PC-3 (cell line): ENCODE data around the gene CHURC1. TPM values are rescaled to one million over a fixed set of nuclear protein-coding genes. Genes with fewer than 3 reads are reported as not detected.

Experiments
- ATAC-seq: fragments of 200-7000 bp; cut with Tn5 transposase; 2 replicates; pipeline ENCODE4 v1.9.1; 2020; ENCODE audit warnings: mild to moderate bottlenecking, moderate library complexity
- BruUV-seq: library from RNA; stranded (reverse); fragments of 400-500 nt; replicated peaks from 2 replicates; lab custom pipeline; 2021; lab: Mats Ljungman, UMichigan
- CTCF ChIA-PET: fragments of 300-600 bp; sonication (Branson Sonifier 250); formaldehyde crosslinking; loops from one replicate; lab custom pipeline; 2022; ENCODE audit warnings: antibody characterized with exemption; lab: Charles Lee
- POLR2A ChIA-PET: fragments of 300-600 bp; sonication (Branson Sonifier 250); formaldehyde crosslinking; loops from one replicate; lab custom pipeline; 2022; ENCODE audit warnings: antibody characterized with exemption; ENCODE audit not compliant: unreplicated experiment; lab: Charles Lee
- DNase-seq: peaks from one replicate; pipeline ENCODE4 v3.0.0-alpha.2; 2015
- H2AFZ ChIP-seq: fragments of 300-600 bp; sonication (generic); 2 replicates; pipeline ENCODE4 v1.6.0; 2016; ENCODE audit warnings: antibody characterized with exemption, low read length
- H3F3A ChIP-seq: fragments of 300-600 bp; sonication (generic); one replicate; pipeline ENCODE4 v1.6.0; 2017; ENCODE audit warnings: antibody characterized with exemption, low read length, control low read depth, mild to moderate bottlenecking; ENCODE audit not compliant: unreplicated experiment
- H3K27ac ChIP-seq: fragments of 300-600 bp; sonication (generic); 2 replicates; pipeline ENCODE4 v1.5.1; 2016; ENCODE audit warnings: mild to moderate bottlenecking, low read length
- H3K27me3 ChIP-seq: fragments of 300-600 bp; sonication (generic); 2 replicates; pipeline ENCODE4 v1.6.1; 2016; ENCODE audit warnings: low read length, mixed read lengths
- H3K36me3 ChIP-seq: fragments of 300-600 bp; sonication (generic); 2 replicates; pipeline ENCODE4 v1.6.1; 2016; ENCODE audit warnings: low read depth, mixed run types, low read length, mixed read lengths
- H3K4me1 ChIP-seq: fragments of 300-600 bp; sonication (generic); 2 replicates; pipeline ENCODE4 v1.5.1; 2016; ENCODE audit warnings: low read length; ENCODE audit not compliant: insufficient read depth
- H3K4me2 ChIP-seq: fragments of 300-600 bp; sonication (generic); 2 replicates; pipeline ENCODE4 v1.6.0; 2016; ENCODE audit warnings: low read length
- H3K4me3 ChIP-seq: fragments of 300-600 bp; sonication (generic); 2 replicates; pipeline ENCODE4 v1.5.1; 2016; ENCODE audit warnings: mild to moderate bottlenecking, low read length, mixed read lengths
- H3K79me2 ChIP-seq: fragments of 300-600 bp; sonication (generic); 2 replicates; pipeline ENCODE4 v1.6.1; 2017; ENCODE audit warnings: low read length, mixed read lengths
- H3K9ac ChIP-seq: fragments of 300-600 bp; sonication (generic); 2 replicates; pipeline ENCODE4 v1.6.0; 2016; ENCODE audit warnings: mild to moderate bottlenecking, low read length
- H3K9me2 ChIP-seq: fragments of 300-600 bp; sonication (generic); replicated peaks from 2 replicates; pipeline ENCODE4 v1.6.1; 2016; ENCODE audit warnings: mixed run types, low read length, mixed read lengths
- H3K9me3 ChIP-seq: fragments of 300-600 bp; sonication (generic); 2 replicates; pipeline ENCODE4 v1.6.1; 2016; ENCODE audit warnings: low read length, mixed read lengths
- H4K20me1 ChIP-seq: fragments of 300-600 bp; sonication (generic); 2 replicates; pipeline ENCODE4 v1.6.1; 2016; ENCODE audit warnings: low read length, mixed read lengths
- CTCF ChIP-seq: fragments of 300-600 bp; sonication (generic); conservative IDR thresholded peaks from 2 replicates; pipeline ENCODE4 v1.5.1; 2017; ENCODE audit warnings: antibody characterized with exemption, low read depth, mild to moderate bottlenecking, low read length
- EZH2 ChIP-seq: fragments of 300-600 bp; sonication (generic); IDR thresholded peaks from one replicate; pipeline ENCODE4 v1.6.1; 2017; ENCODE audit warnings: antibody characterized with exemption, mild to moderate bottlenecking, low read length; ENCODE audit not compliant: unreplicated experiment
- EZH2phosphoT487 ChIP-seq: fragments of 300-600 bp; sonication (generic); IDR thresholded peaks from 2 replicates; pipeline ENCODE4 v1.6.1; 2018; ENCODE audit warnings: mild to moderate bottlenecking, antibody characterized with exemption, low read length, borderline replicate concordance
- intact Hi-C: fragments of 100-400 bp; cut with micrococcal nuclease; formaldehyde crosslinking; loops from 2 replicates; pipeline ENCODE4 v1.9.0; 2023
- total RNA-seq: library from RNA; depleted of rRNA; stranded (reverse); fragments of >200 nt; gene quantifications from 2 replicates; pipeline ENCODE4 v1.2.3, GENCODE V29; 2014

The CHURC1 gene
- total RNA-seq, 1 experiment from 2014 or later: 50.3 TPM

GRCh38 chr14:64971943-64972791 is 57.9 kb downstream of the CHURC1 start, which contains the start of gene RAB15:
Gene RAB15 (minus strand): TSS chr14:64972336. CDS start chr14:64972076, 260 bp downstream.
- intact Hi-C loops: no loop called here
- Histone ChIP-seq H3K9me2 (no peaks in the 10 kb centered on the region), H3K27ac (no peak within 1 kb of the TSS), H3K36me3 (no peaks in the 10 kb centered on the region), H3K27me3 (no peaks in the 10 kb centered on the region), H3F3A (no peaks in the 10 kb centered on the region), H3K9ac (peak within 1 kb of the TSS; percentile 39), H3K4me2 (peak within 1 kb of the TSS; percentile 94), H3K9me3 (no peaks in the 10 kb centered on the region), H3K4me3 (peak within 1 kb of the TSS; percentile 77), H3K79me2 (no peaks in the 10 kb centered on the region), H3K4me1 (peaks cover 22% of the 10 kb centered on the region), H2AFZ (peak within 1 kb of the TSS; percentile 94), H4K20me1 (no peaks in the 10 kb centered on the region)
- ChIA-PET POLR2A (interaction anchor here (0.6 kb wide), 1 partner anchor 50 kb away, joined by 8 read pairs; no protein-coding TSS in a partner anchor), CTCF (no interaction called here)
- TF ChIP-seq EZH2: no peak
- TF ChIP-seq CTCF: no peak
- no peak for TF ChIP-seq EZH2phosphoT487
- BruUV-seq: no TSS peak
- DNase-seq (peak; percentile 35), ATAC-seq (peak; percentile 75)

GRCh38 chr14:64973026-64973442 is 58.8 kb downstream of the CHURC1 start:
- H3K27me3 ChIP-seq: no peaks in the 10 kb centered on the region
- H2AFZ ChIP-seq: peak overlapping the region; percentile 94; the same call in 1 of the 2 replicates
- no peak for TF ChIP-seq EZH2
- TF ChIP-seq CTCF: no peak
- TF ChIP-seq EZH2phosphoT487: no peak
- no peaks in the 10 kb centered on the region for H3K9me2 ChIP-seq
- CTCF ChIA-PET: no interaction called here
- no peaks in the 10 kb centered on the region for H4K20me1 ChIP-seq
- H3K9ac ChIP-seq: no peak overlapping the region
- H3K4me2 ChIP-seq: peak overlapping the region; percentile 92
- BruUV-seq: no TSS peak
- H3K4me1 ChIP-seq: peaks cover 15% of the 10 kb centered on the region
- H3K9me3 ChIP-seq: no peaks in the 10 kb centered on the region
- no peak for DNase-seq
- no peak for ATAC-seq
- H3K79me2 ChIP-seq: no peaks in the 10 kb centered on the region
- H3K27ac ChIP-seq: no peak overlapping the region
- H3F3A ChIP-seq: no peaks in the 10 kb centered on the region
- intact Hi-C loops: no loop called here
- peak overlapping the region; percentile 72; the same call in 1 of the 2 replicates for H3K4me3 ChIP-seq
- no peaks in the 10 kb centered on the region for H3K36me3 ChIP-seq
- POLR2A ChIA-PET: no interaction called here

GRCh38 chr14:64973826-64974225 is 59.6 kb downstream of the CHURC1 start:
- ChIA-PET POLR2A (no interaction called here), CTCF (interaction anchor here (0.6 kb wide), 1 partner anchor 128 kb away, joined by 3 read pairs; the partner anchor contains the start of gene MAX)
- no peak overlapping the region for H3K4me2 ChIP-seq
- ATAC-seq (no peak), DNase-seq (no peak)
- no peaks in the 10 kb centered on the region for H4K20me1 ChIP-seq
- no peak overlapping the region for H3K4me3 ChIP-seq
- no peak overlapping the region for H2AFZ ChIP-seq
- no peaks in the 10 kb centered on the region for H3K79me2 ChIP-seq
- peaks cover 15% of the 10 kb centered on the region for H3K4me1 ChIP-seq
- no peak for TF ChIP-seq EZH2phosphoT487
- TF ChIP-seq CTCF: no peak
- TF ChIP-seq EZH2: no peak
- no peaks in the 10 kb centered on the region for H3K9me3 ChIP-seq
- H3F3A ChIP-seq: no peaks in the 10 kb centered on the region
- H3K9ac ChIP-seq: no peak overlapping the region
- H3K27ac ChIP-seq: no peak overlapping the region
- H3K36me3 ChIP-seq: no peaks in the 10 kb centered on the region
- H3K9me2 ChIP-seq: no peaks in the 10 kb centered on the region
- intact Hi-C loops: no loop called here
- no TSS peak for BruUV-seq
- no peaks in the 10 kb centered on the region for H3K27me3 ChIP-seq
